Measurements from ENCODE around the gene LAMTOR4.
A peak's percentile ranks its signal among the peaks of the same experiment; 100 is the strongest.
"Not testable (repeated sequence)": the region's sequence is repeated elsewhere in the genome, so short reads cannot be mapped to it uniquely, and the experiment has no call there.

The LAMTOR4 gene

GRCh38 chr7:100126931-100127865, 21.5 kb upstream of the LAMTOR4 start, which contains the start of gene MBLAC1:
TSS of gene MBLAC1 (plus strand) at chr7:100126967. CDS start at chr7:100127396, 429 bp downstream.
- H3K9me3 ChIP-seq (replicated peaks; ENCODE audit: insufficient read depth, low read length): no peaks in the 10 kb centered on the region
- H3K4me1 ChIP-seq (ENCODE audit: low read length): peaks cover 15% of the 10 kb centered on the region
- H3K79me2 ChIP-seq (ENCODE audit: low read length): peaks cover 7% of the 10 kb centered on the region; the same call in 1 of the 2 replicates
- H2AFZ ChIP-seq (ENCODE audit: low read length): peak within 1 kb of the TSS; percentile 90
- no peaks in the 10 kb centered on the region for H4K20me1 ChIP-seq (ENCODE audit: insufficient read depth, low read length)
- H3K4me3 ChIP-seq (ENCODE audit: low read length): peak within 1 kb of the TSS; percentile 78
- H3F3A ChIP-seq (ENCODE audit: insufficient read depth, low read length): peaks cover 20% of the 10 kb centered on the region
- peak; percentile 89 for DNase-seq
- peak within 1 kb of the TSS; percentile 99 for H3K4me2 ChIP-seq (ENCODE audit: low read depth, low read length)
- H3K9ac ChIP-seq (ENCODE audit: low read length): peak within 1 kb of the TSS; percentile 86
- H3K9me2 ChIP-seq (replicated peaks; ENCODE audit: insufficient read depth, low read length): no peaks in the 10 kb centered on the region
- peak within 1 kb of the TSS; percentile 95 for H3K27ac ChIP-seq (ENCODE audit: low read length)
- no peaks in the 10 kb centered on the region for H3K27me3 ChIP-seq (replicated peaks; ENCODE audit: insufficient read depth, low read length)
- no peak for TF ChIP-seq EZH2 (optimal IDR thresholded peaks at IDR 0.05; ENCODE audit: low read depth, low read length)
- no peak for TF ChIP-seq EZH2phosphoT487 (IDR thresholded peaks at IDR 0.05; ENCODE audit: low read length)
- TF ChIP-seq CTCF (IDR thresholded peaks at IDR 0.05; ENCODE audit: low read length): no peak
- no peaks in the 10 kb centered on the region for H3K36me3 ChIP-seq (replicated peaks; ENCODE audit: insufficient read depth, low read length)

- Histone ChIP-seq H3K4me2 (ENCODE audit: low read depth, low read length) (peak overlapping the region; percentile 99), H3K9me2 (replicated peaks; ENCODE audit: insufficient read depth, low read length) (no peaks in the 10 kb centered on the region), H3F3A (ENCODE audit: insufficient read depth, low read length) (peaks cover 20% of the 10 kb centered on the region), H4K20me1 (ENCODE audit: insufficient read depth, low read length) (no peaks in the 10 kb centered on the region), H3K9me3 (replicated peaks; ENCODE audit: insufficient read depth, low read length) (no peaks in the 10 kb centered on the region), H3K27ac (ENCODE audit: low read length) (no peak overlapping the region), H3K27me3 (replicated peaks; ENCODE audit: insufficient read depth, low read length) (no peaks in the 10 kb centered on the region), H3K36me3 (replicated peaks; ENCODE audit: insufficient read depth, low read length) (no peaks in the 10 kb centered on the region), H3K4me3 (ENCODE audit: low read length) (peak overlapping the region; percentile 78), H3K4me1 (ENCODE audit: low read length) (peaks cover 15% of the 10 kb centered on the region), H2AFZ (ENCODE audit: low read length) (peak overlapping the region; percentile 90), H3K79me2 (ENCODE audit: low read length) (peaks cover 7% of the 10 kb centered on the region; the same call in 1 of the 2 replicates), H3K9ac (ENCODE audit: low read length) (peak overlapping the region; percentile 86)
- DNase-seq: peak; percentile 14
- TF ChIP-seq EZH2 (optimal IDR thresholded peaks at IDR 0.05; ENCODE audit: low read depth, low read length) (no peak), CTCF (IDR thresholded peaks at IDR 0.05; ENCODE audit: low read length) (no peak), EZH2phosphoT487 (IDR thresholded peaks at IDR 0.05; ENCODE audit: low read length) (no peak)
Observed at GRCh38 chr7:100127866-100128636, 20.7 kb upstream of the LAMTOR4 start.

- H3K36me3 ChIP-seq (replicated peaks; ENCODE audit: insufficient read depth, low read length): no peaks in the 10 kb centered on the region
Observed at GRCh38 chr7:100128637-100128963, 20.1 kb upstream of the LAMTOR4 start.

GRCh38 chr7:100130220-100130607, 18.5 kb upstream of the LAMTOR4 start:
- H3K79me2 ChIP-seq (ENCODE audit: low read length); H3K9me3 ChIP-seq (replicated peaks; ENCODE audit: insufficient read depth, low read length); H3K4me2 ChIP-seq (ENCODE audit: low read depth, low read length); H3K9ac ChIP-seq (ENCODE audit: low read length); H3K27ac ChIP-seq (ENCODE audit: low read length); H3K9me2 ChIP-seq (replicated peaks; ENCODE audit: insufficient read depth, low read length); DNase-seq; H3K27me3 ChIP-seq (replicated peaks; ENCODE audit: insufficient read depth, low read length); H2AFZ ChIP-seq (ENCODE audit: low read length); H3K36me3 ChIP-seq (replicated peaks; ENCODE audit: insufficient read depth, low read length); H4K20me1 ChIP-seq (ENCODE audit: insufficient read depth, low read length); H3K4me3 ChIP-seq (ENCODE audit: low read length): not testable (repeated sequence)
- Histone ChIP-seq H3K4me1 (ENCODE audit: low read length) (peaks cover 15% of the 10 kb centered on the region), H3F3A (ENCODE audit: insufficient read depth, low read length) (peaks cover 20% of the 10 kb centered on the region)

More at GRCh38 chr7:100128637-100128963, 20.1 kb upstream of the LAMTOR4 start:
- Histone ChIP-seq H3K9ac (ENCODE audit: low read length) (no peak overlapping the region), H3K4me3 (ENCODE audit: low read length) (no peak overlapping the region), H3K4me1 (ENCODE audit: low read length) (peaks cover 15% of the 10 kb centered on the region), H4K20me1 (ENCODE audit: insufficient read depth, low read length) (no peaks in the 10 kb centered on the region), H3K9me3 (replicated peaks; ENCODE audit: insufficient read depth, low read length) (no peaks in the 10 kb centered on the region), H3K9me2 (replicated peaks; ENCODE audit: insufficient read depth, low read length) (no peaks in the 10 kb centered on the region), H2AFZ (ENCODE audit: low read length) (no peak overlapping the region), H3K27me3 (replicated peaks; ENCODE audit: insufficient read depth, low read length) (no peaks in the 10 kb centered on the region), H3F3A (ENCODE audit: insufficient read depth, low read length) (peaks cover 20% of the 10 kb centered on the region), H3K4me2 (ENCODE audit: low read depth, low read length) (no peak overlapping the region), H3K79me2 (ENCODE audit: low read length) (peaks cover 7% of the 10 kb centered on the region; the same call in 1 of the 2 replicates), H3K27ac (ENCODE audit: low read length) (no peak overlapping the region)
- no peak for DNase-seq
- TF ChIP-seq CTCF (IDR thresholded peaks at IDR 0.05; ENCODE audit: low read length): no peak
- TF ChIP-seq EZH2phosphoT487 (IDR thresholded peaks at IDR 0.05; ENCODE audit: low read length): no peak
- no peak for TF ChIP-seq EZH2 (optimal IDR thresholded peaks at IDR 0.05; ENCODE audit: low read depth, low read length)

Measured in MM.1S (cell line).